ENCODE measurements around the gene ZNF552.
"Not testable (repeated sequence)": the region's sequence is repeated elsewhere in the genome, so short reads cannot be mapped to it uniquely, and the experiment has no call there.

Gene ZNF552

DNA sequence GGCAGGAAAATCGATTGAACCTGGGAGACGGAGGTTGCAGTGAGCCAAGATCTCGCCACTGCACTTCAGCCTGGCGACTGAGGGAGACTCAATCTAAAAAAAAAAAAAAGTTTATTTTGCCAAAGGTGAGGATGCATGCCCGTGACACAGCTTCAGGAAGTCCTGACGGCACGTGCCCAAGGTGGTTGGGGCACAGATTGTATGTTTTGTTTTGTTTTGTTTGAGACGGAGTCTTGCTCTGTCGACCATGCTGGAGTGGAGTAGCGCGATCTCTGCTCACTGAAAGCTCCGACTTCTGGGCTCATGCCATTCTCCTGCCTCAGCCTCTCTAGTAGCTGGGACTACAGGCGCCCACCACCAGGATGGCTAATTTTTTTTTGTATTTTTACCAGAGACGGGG lies 3.3 kb upstream of the ZNF552 start:
- no peak for DNase-seq

DNA sequence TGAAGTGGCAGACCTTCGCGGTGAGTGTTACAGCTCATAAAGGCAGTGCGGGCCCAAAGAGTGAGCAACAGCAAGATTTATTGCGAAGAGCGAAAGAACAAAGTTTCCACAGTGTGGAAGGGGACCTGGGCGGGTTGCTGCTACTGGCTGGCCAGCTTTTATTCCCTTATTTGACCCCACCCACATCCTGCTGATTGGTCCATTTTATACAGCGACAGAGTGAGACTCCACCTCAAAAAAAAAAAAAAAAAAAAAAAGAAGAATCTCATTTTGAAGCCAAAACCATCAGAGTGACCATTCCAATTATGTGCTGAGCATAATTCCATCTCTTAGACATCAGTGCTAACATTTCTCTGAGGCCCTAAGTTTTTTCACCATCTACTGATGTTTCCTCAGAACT lies 1.9 kb upstream of the ZNF552 start:
- no peak for DNase-seq

DNA sequence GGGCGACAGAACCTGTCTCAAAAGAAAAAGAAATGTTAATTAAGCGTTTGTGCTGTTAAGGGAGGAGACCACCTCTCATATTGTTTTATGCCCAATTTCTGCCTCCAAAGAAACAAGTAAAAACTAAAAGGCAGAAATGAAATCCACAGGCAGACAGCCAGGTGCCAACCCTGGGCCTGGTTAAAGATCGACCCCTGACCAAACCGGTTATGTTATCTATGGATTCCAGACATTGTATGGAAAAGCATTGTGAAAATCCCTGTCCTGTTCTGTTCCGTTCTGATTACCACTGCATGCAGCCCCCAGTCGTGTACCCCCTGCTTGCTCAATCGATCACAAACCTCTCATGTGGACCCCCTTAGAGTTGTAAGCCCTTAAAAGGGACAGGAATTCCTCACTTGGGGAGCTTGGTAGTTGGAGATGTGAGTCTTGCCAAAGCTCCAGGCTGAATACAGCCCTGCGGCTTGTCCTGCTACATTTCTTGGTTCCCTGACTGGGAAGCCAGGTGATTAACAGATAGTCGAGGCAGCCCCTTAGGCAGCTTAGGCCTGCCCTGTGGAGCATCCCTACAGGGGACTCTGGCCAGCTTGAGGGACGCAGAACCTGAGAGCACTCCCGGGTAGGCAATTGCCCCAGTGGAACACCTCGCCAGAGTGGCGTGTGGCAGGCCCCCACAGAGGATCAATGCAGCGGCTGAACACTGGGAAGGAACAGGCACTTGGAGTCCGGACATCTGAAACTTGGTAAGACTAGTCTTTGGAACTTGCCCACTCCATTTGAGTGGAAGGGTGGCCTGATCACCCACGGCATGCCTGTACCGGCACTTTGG lies 748 bp upstream of the ZNF552 start:
- DNase-seq: no peak

GRCh38 chr19:57813919-57814504 lies 701 bp downstream of the ZNF552 start:
- DNase-seq: no peak

DNA sequence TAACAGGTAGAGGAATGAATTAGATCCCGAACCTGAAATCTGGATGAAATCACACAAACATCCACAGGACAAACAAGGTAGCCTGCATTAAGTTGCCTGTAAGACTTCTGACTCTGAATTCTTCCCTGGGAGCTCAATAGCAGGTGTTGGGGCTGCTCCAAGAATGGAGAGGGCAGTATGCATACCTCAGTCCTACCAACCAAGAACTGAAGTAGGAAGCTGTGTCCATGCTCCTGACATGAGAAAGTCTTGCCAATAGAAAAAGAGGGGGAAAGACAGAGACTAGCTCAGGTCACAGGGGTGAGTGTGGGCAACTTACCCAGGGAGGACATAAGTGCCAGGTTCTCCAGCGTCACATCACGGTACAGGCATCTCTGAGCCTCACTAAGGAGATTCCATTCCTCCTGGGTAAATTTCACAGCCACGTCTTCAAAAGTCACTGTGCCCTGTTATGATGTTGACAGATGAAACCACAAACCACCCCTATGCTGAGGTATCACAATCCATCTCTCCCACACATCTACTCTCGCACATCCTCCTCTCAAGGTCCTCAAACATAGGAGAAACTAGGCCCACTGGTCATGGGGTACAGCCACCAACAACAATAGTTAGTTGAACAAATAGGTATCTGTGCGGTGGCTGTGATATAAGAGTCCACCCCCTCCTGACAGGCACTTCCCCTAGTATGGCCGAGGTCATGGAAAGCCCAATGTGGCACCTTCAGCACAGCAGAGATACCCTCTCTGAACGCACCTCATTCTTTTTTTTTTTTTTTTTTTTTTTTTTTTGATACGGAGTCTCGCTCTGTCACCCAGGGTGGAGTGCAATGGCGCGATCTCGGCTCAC lies 1.5 kb downstream of the ZNF552 start:
- DNase-seq: not testable (repeated sequence)

DNA sequence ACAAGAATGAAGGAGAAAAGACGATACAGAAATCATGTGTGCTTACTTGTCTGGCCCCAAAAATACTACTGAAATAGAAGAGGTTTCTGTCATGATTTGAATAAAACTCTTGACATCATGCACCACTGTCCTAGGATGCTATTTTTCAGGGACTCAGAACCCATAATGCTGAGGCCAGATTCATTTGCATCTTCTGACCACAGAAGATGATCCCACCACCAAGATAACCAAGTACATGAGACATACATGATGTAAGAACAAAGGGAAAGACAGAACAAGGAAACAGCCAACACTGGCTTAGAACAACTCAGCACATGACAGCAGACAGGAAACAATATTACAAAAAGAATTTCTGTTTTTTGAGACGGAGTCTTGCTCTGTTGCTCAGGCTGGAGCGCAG lies 2.5 kb downstream of the ZNF552 start:
- DNase-seq: no peak

DNA sequence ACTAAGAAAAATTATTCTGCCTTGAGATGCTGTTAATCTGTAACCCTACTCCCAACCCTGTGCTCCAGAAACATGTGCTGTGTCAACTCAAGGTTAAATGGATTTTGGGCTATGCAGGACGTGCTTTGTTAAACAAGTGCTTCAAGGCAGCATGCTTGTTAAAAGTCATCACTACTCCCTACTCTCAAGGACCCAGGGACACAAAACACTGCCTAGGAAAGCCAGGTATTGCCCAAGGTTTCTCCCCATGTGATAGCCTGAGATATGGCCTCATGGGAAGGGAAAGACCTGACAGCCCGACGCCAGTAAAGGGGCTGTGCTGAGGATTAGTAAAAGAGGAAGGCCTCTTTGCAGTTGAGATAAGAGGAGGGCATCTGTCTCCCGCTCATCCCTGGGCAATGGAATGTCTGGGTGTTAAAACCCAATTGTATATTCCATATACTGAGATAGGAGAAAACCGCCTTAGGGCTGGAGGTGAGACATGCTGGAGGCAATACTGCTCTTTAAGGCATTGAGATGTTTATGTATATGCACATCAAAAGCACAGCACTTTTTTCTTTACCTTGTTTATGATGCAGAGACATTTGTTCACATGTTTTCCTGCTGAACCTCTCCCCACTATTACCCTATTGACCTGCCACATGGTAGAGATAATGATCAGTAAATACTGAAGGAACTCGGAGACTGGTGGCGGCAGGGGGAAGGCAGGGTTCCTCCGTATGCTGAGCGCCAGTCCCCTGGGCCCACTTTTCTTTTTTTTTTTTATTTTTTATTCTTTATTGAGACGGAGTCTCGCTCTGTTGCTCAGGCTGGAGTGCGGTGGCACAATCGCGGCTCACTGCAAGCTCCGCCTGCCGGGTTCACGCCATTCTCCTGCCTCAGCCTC lies 4.1 kb downstream of the ZNF552 start:
- not testable (repeated sequence) for DNase-seq

DNA sequence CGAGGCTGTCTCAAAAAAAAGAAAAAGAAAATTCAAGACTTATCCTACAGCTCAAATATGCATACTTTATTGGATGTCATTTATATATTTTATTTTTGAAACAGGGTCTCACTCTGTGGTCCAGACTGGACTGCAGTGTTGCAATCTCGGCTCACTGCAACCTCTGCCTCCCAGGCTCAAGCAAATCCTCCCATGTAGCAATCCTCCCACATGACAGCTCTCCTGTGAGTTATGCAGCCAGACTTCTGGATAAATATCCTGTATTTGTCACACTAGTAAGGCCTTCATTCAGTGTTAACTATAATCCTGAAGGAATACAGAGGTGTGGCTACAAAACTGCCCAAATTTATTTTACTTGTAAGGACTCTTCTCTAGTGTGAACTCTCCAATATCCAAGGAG lies 7.2 kb downstream of the ZNF552 start:
- no peak for DNase-seq

- DNase-seq: no peak
These were observed 11.0 kb downstream of the ZNF552 start for GRCh38 chr19:57803594-57804325.

DNA sequence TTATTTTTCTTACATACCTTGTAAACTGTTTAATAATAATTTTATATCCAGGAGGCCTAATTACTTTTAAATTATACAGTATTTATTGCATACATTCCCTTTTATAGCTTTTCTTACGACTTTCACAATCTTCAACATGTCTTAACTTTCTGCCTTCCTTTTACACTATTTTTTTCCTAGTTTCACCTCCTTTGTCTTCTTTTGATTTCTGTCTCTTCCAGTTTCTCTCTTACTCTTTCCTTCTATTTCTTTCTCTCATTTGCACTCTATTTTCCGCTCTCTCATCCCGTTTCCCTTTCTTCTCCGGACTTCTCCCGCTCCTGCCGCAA lies 11.5 kb downstream of the ZNF552 start:
- DNase-seq: no peak

DNA sequence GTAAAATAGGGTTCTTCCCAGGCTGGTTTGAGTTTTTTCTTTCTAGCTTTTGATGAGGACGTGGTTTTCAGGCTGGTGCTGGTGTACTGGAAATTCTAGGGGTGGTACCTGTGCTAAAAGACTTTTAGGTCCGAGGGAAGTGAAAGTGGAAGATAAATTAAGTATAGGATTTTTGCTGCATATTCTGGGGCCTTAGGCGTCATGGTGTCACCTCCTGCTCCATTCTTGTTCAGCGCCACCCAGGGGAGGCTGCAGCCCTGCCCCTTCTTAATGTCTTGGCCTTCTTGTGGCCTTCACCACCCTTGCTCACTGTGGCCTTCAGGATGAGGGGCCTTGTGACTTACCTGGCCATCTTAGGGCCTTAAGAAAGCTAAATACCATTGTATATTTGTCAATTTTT lies 12.4 kb downstream of the ZNF552 start:
- DNase-seq: peak; percentile 9

GRCh38 chr19:57800696-57801095 lies 14.0 kb downstream of the ZNF552 start:
- no peak for DNase-seq

- not testable (repeated sequence) for DNase-seq
These were observed 18.1 kb downstream of the ZNF552 start for GRCh38 chr19:57796580-57796979.

DNA sequence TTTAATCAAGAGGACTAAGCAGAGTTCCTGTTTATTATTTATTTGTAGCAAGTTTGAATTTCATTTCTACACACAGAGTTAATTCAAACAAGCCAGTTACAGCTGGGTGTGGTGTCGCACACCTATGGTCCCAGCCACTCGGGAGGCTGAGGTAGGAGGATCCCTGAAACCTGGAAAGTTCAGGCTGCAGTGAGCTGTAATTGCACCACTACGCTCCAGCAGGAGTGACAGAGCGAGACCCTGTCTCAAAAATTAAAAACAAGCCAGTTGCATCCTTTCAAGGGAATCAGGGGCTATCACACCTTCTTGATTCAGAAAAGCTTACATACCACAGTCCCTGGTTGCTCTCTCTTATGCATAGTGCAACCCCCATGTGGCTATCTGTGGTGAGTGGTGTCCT lies 25.4 kb downstream of the ZNF552 start:
- DNase-seq: no peak

- DNase-seq: no peak
These were observed 26.5 kb downstream of the ZNF552 start for GRCh38 chr19:57788114-57788692.

GRCh38 chr19:57786906-57787305 lies 27.8 kb downstream of the ZNF552 start:
- DNase-seq: no peak

DNA sequence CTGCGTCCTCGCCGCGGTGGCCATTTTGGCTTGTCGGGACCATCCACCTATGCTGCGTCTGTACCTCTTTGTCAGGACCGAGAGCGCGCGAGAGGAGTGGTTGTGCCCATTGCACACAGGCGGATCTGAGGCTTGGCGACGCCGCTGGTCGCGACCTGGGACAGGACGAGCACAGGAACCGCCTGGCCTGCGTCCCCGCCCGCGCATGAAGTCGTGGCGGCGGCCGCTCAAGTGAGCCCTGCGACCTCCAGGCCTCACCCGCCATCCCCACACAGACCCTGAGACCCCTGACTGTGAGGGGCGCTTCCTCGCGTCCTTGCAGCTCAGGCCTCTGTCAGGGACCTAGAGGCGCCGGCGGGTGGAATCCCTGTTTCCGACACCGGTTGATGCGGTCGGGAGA lies 28.4 kb downstream of the ZNF552 start:
- DNase-seq: no peak

DNA sequence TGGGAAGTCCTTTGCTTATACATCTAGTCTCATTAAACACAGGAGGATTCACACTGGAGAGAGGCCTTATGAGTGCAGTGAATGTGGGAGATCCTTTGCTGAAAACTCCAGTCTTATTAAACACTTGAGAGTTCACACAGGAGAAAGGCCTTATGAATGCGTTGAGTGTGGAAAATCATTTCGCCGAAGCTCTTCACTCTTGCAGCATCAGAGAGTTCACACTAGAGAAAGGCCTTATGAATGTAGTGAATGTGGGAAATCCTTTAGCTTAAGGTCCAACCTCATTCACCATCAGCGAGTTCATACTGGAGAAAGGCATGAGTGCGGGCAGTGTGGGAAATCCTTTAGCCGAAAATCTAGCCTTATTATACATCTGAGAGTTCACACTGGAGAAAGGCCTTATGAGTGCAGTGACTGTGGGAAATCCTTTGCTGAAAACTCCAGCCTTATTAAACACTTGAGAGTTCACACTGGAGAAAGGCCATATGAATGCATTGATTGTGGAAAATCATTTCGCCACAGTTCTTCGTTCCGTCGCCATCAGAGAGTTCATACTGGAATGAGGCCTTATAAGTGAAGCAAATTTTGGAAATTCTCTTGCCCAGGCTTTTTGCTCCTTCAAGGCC lies 35.4 kb downstream of the ZNF552 start:
- no peak for DNase-seq

DNA sequence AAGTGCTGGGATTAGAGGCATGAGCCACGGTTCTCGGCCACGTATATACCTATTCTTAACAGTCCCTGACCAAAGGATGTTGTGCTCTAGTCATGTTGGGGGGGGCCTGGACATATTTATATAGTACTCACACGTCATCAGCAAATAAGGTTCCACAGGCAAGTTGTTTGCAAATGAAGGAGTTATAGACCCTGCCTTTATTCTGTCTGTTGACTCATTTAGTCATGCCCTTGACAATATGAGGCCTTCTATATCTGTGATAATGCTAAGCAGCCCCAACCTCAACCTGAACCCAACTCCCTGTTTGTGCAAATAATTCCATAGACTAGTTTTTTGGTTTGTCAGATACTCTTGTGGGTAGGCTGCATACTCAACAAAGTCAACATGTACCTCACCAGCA lies 36.4 kb downstream of the ZNF552 start:
- DNase-seq: no peak

GRCh38 chr19:57776764-57777296 lies 37.9 kb downstream of the ZNF552 start:
- no peak for DNase-seq

GRCh38 chr19:57773488-57773887 lies 41.2 kb downstream of the ZNF552 start:
- DNase-seq: no peak
